Measurements from ENCODE around the gene SORCS2.

SORCS2 gene

GRCh38 chr4:7394681-7395451, 202.5 kb downstream of the SORCS2 start:
- Histone ChIP-seq H3K4me3 (no peak overlapping the region), H3K36me3 (ENCODE audit: insufficient read depth, low read length) (no peaks in the 10 kb centered on the region), H3K9me3 (ENCODE audit: low read depth, low read length) (no peaks in the 10 kb centered on the region), H3K27ac (no peak overlapping the region), H3K9ac (ENCODE audit: insufficient read length) (no peak overlapping the region)
- no peak for DNase-seq (ENCODE audit: low read depth, low spot score)
- TF ChIP-seq EZH2 (IDR thresholded peaks at IDR 0.05): no peak

- TF ChIP-seq FOXP2 (optimal IDR thresholded peaks at IDR 0.05; ENCODE audit: control extremely low read depth, extremely low read length, insufficient read depth) (no peak), POLR2AphosphoS5 (IDR thresholded peaks at IDR 0.05; ENCODE audit: borderline replicate concordance, low read depth, low read length) (no peak), EZH2 (IDR thresholded peaks at IDR 0.05) (no peak)
- H3K36me3 ChIP-seq (ENCODE audit: insufficient read depth, low read length): no peaks in the 10 kb centered on the region
- H3K9me3 ChIP-seq (ENCODE audit: low read depth, low read length): no peaks in the 10 kb centered on the region
- H3K27ac ChIP-seq: no peak overlapping the region
- no peak overlapping the region for H3K4me3 ChIP-seq
- no peak for DNase-seq (ENCODE audit: low read depth, low spot score)
- H3K9ac ChIP-seq (ENCODE audit: insufficient read length): no peak overlapping the region
Measured at GRCh38 chr4:7395645-7396044, 203.3 kb downstream of the SORCS2 start.

- Histone ChIP-seq H3K9me3 (ENCODE audit: low read depth, low read length) (no peaks in the 10 kb centered on the region), H3K9ac (ENCODE audit: insufficient read length) (no peak overlapping the region), H3K27ac (no peak overlapping the region), H3K36me3 (ENCODE audit: insufficient read depth, low read length) (no peaks in the 10 kb centered on the region), H3K4me3 (no peak overlapping the region)
- TF ChIP-seq FOXP2 (optimal IDR thresholded peaks at IDR 0.05; ENCODE audit: control extremely low read depth, extremely low read length, insufficient read depth) (no peak), EZH2 (IDR thresholded peaks at IDR 0.05) (no peak), POLR2AphosphoS5 (IDR thresholded peaks at IDR 0.05; ENCODE audit: borderline replicate concordance, low read depth, low read length) (no peak)
- no peak for DNase-seq (ENCODE audit: low read depth, low spot score)
Measured at GRCh38 chr4:7396186-7396910, 204.0 kb downstream of the SORCS2 start.

- TF ChIP-seq EZH2 (IDR thresholded peaks at IDR 0.05): no peak
- Histone ChIP-seq H3K9ac (ENCODE audit: insufficient read length) (no peak overlapping the region), H3K4me3 (no peak overlapping the region), H3K9me3 (ENCODE audit: low read depth, low read length) (no peaks in the 10 kb centered on the region), H3K36me3 (ENCODE audit: insufficient read depth, low read length) (no peaks in the 10 kb centered on the region), H3K27ac (no peak overlapping the region)
- DNase-seq (ENCODE audit: low read depth, low spot score): no peak
Measured at GRCh38 chr4:7397206-7398103, 205.1 kb downstream of the SORCS2 start.

GRCh38 chr4:7398104-7398423, 205.7 kb downstream of the SORCS2 start:
- H3K4me3 ChIP-seq: no peak overlapping the region
- no peaks in the 10 kb centered on the region for H3K9me3 ChIP-seq (ENCODE audit: low read depth, low read length)
- DNase-seq (ENCODE audit: low read depth, low spot score): no peak
- no peak for TF ChIP-seq EZH2 (IDR thresholded peaks at IDR 0.05)
- TF ChIP-seq FOXP2 (optimal IDR thresholded peaks at IDR 0.05; ENCODE audit: control extremely low read depth, extremely low read length, insufficient read depth): no peak
- no peak for TF ChIP-seq POLR2AphosphoS5 (IDR thresholded peaks at IDR 0.05; ENCODE audit: borderline replicate concordance, low read depth, low read length)
- no peaks in the 10 kb centered on the region for H3K36me3 ChIP-seq (ENCODE audit: insufficient read depth, low read length)
- H3K27ac ChIP-seq: no peak overlapping the region
- H3K9ac ChIP-seq (ENCODE audit: insufficient read length): no peak overlapping the region

GRCh38 chr4:7398788-7399439, 206.6 kb downstream of the SORCS2 start:
- TF ChIP-seq POLR2AphosphoS5 (IDR thresholded peaks at IDR 0.05; ENCODE audit: borderline replicate concordance, low read depth, low read length) (no peak), FOXP2 (optimal IDR thresholded peaks at IDR 0.05; ENCODE audit: control extremely low read depth, extremely low read length, insufficient read depth) (no peak), EZH2 (IDR thresholded peaks at IDR 0.05) (no peak)
- Histone ChIP-seq H3K36me3 (ENCODE audit: insufficient read depth, low read length) (no peaks in the 10 kb centered on the region), H3K27ac (no peak overlapping the region), H3K4me3 (no peak overlapping the region), H3K9me3 (ENCODE audit: low read depth, low read length) (no peaks in the 10 kb centered on the region), H3K9ac (ENCODE audit: insufficient read length) (no peak overlapping the region)
- DNase-seq (ENCODE audit: low read depth, low spot score): no peak

- Histone ChIP-seq H3K4me3 (no peak overlapping the region), H3K9me3 (ENCODE audit: low read depth, low read length) (no peaks in the 10 kb centered on the region), H3K36me3 (ENCODE audit: insufficient read depth, low read length) (no peaks in the 10 kb centered on the region), H3K9ac (ENCODE audit: insufficient read length) (no peak overlapping the region), H3K27ac (no peak overlapping the region)
- DNase-seq (ENCODE audit: low read depth, low spot score): no peak
- TF ChIP-seq FOXP2 (optimal IDR thresholded peaks at IDR 0.05; ENCODE audit: control extremely low read depth, extremely low read length, insufficient read depth) (no peak), EZH2 (IDR thresholded peaks at IDR 0.05) (no peak), POLR2AphosphoS5 (IDR thresholded peaks at IDR 0.05; ENCODE audit: borderline replicate concordance, low read depth, low read length) (no peak)
Measured at GRCh38 chr4:7399440-7400234, 207.3 kb downstream of the SORCS2 start.

Measured in SK-N-MC (cell line).